H9 (cell line): ENCODE measurements around the gene FLVCR2. TPM values are rescaled to one million over a fixed set of nuclear protein-coding genes. Genes with fewer than 3 reads are reported as not detected.

Source experiments
- DNase-seq: peaks from one replicate; pipeline ENCODE4 v3.0.0-alpha.2; 2017
- H2AFZ ChIP-seq: one replicate; pipeline ENCODE4 v1.6.1; 2013; ENCODE audit warnings: mild to moderate bottlenecking, low read length, control low read depth, moderate library complexity
- H2AK5ac ChIP-seq: 2 replicates; pipeline ENCODE4 v1.6.1; 2013; ENCODE audit warnings: low read length, control low read depth, mixed read lengths; ENCODE audit not compliant: insufficient read length
- H2BK120ac ChIP-seq: one replicate; pipeline ENCODE4 v1.6.1; 2013; ENCODE audit warnings: low read depth, mild to moderate bottlenecking, low read length, control low read depth, inconsistent platforms; ENCODE audit not compliant: poor library complexity, severe bottlenecking
- H2BK12ac ChIP-seq: 2 replicates; pipeline ENCODE4 v1.6.1; 2013; ENCODE audit warnings: low read length, control low read depth, mixed read lengths, low read depth; ENCODE audit not compliant: insufficient read length
- H2BK15ac ChIP-seq: 2 replicates; pipeline ENCODE4 v1.6.1; 2013; ENCODE audit warnings: low read depth, low read length, control low read depth
- H2BK20ac ChIP-seq: one replicate; pipeline ENCODE4 v1.6.1; 2013; ENCODE audit warnings: low read depth, mild to moderate bottlenecking, low read length, control low read depth, inconsistent platforms; ENCODE audit not compliant: poor library complexity, severe bottlenecking
- H2BK5ac ChIP-seq: 2 replicates; pipeline ENCODE4 v1.6.1; 2013; ENCODE audit warnings: low read length, control low read depth, mixed read lengths; ENCODE audit not compliant: insufficient read length
- H3K14ac ChIP-seq: 2 replicates; pipeline ENCODE4 v1.6.1; 2013; ENCODE audit warnings: low read length, control low read depth; ENCODE audit not compliant: insufficient read depth
- H3K18ac ChIP-seq: 2 replicates; pipeline ENCODE4 v1.6.1; 2013; ENCODE audit warnings: low read depth, mild to moderate bottlenecking, mixed read lengths, low read length, control low read depth; ENCODE audit not compliant: insufficient read length
- H3K23ac ChIP-seq: 2 replicates; pipeline ENCODE4 v1.6.1; 2013; ENCODE audit warnings: low read length, control low read depth, mixed read lengths, low read depth; ENCODE audit not compliant: insufficient read length
- H3K23me2 ChIP-seq: 2 replicates; pipeline ENCODE4 v1.6.1; 2013; ENCODE audit warnings: low read depth, mild to moderate bottlenecking, mixed read lengths, low read length, control low read depth; ENCODE audit not compliant: insufficient read length, poor library complexity, severe bottlenecking
- H3K27ac ChIP-seq: 2 replicates; pipeline ENCODE4 v1.5.1; 2013; ENCODE audit warnings: low read length, control low read depth, mixed read lengths, low read depth; ENCODE audit not compliant: insufficient read length
- H3K27me3 ChIP-seq: 2 replicates; pipeline ENCODE4 v1.6.1; 2013; ENCODE audit warnings: low read length, control low read depth, inconsistent platforms; ENCODE audit not compliant: insufficient read depth
- H3K4ac ChIP-seq: 2 replicates; pipeline ENCODE4 v1.6.1; 2013; ENCODE audit warnings: low read depth, mild to moderate bottlenecking, control low read depth, inconsistent platforms, low read length, moderate library complexity
- H3K4me1 ChIP-seq: 2 replicates; pipeline ENCODE4 v1.6.1; 2013; ENCODE audit warnings: low read length, control low read depth, inconsistent platforms; ENCODE audit not compliant: insufficient read depth
- H3K4me2 ChIP-seq: 2 replicates; pipeline ENCODE4 v1.6.1; 2013; ENCODE audit warnings: low read length, control low read depth, mixed read lengths; ENCODE audit not compliant: insufficient read length, insufficient read depth
- H3K56ac ChIP-seq: 2 replicates; pipeline ENCODE4 v1.6.1; 2013; ENCODE audit warnings: low read depth, mild to moderate bottlenecking, mixed read lengths, low read length, control low read depth; ENCODE audit not compliant: insufficient read length
- H3K79me1 ChIP-seq: 2 replicates; pipeline ENCODE4 v1.6.1; 2013; ENCODE audit warnings: low read depth, mild to moderate bottlenecking, moderate library complexity, low read length, control low read depth, inconsistent platforms; ENCODE audit not compliant: insufficient read depth, poor library complexity, severe bottlenecking
- H3K79me2 ChIP-seq: 2 replicates; pipeline ENCODE4 v1.6.1; 2013; ENCODE audit warnings: low read length, control low read depth, inconsistent platforms; ENCODE audit not compliant: insufficient read depth
- H3K9ac ChIP-seq: 2 replicates; pipeline ENCODE4 v1.6.1; 2013; ENCODE audit warnings: low read length, control low read depth, mixed read lengths; ENCODE audit not compliant: insufficient read length; ENCODE audit errors: extremely low read depth
- H3K9me3 ChIP-seq: one replicate; pipeline ENCODE4 v1.6.1; 2013; ENCODE audit warnings: low read depth, low read length, inconsistent platforms; ENCODE audit not compliant: control insufficient read depth
- H3T11ph ChIP-seq: one replicate; pipeline ENCODE4 v1.6.1; 2013; ENCODE audit warnings: mild to moderate bottlenecking, low read length, control low read depth, inconsistent platforms
- H4K20me1 ChIP-seq: one replicate; pipeline ENCODE4 v1.6.1; 2013; ENCODE audit not compliant: control insufficient read depth, insufficient read length, insufficient read depth
- H4K5ac ChIP-seq: 2 replicates; pipeline ENCODE4 v1.6.1; 2013; ENCODE audit warnings: low read depth, mild to moderate bottlenecking, mixed read lengths, low read length, control low read depth; ENCODE audit not compliant: insufficient read length
- H4K8ac ChIP-seq: replicated peaks from 2 replicates; pipeline ENCODE4 v1.6.1; 2013; ENCODE audit warnings: low read length, control low read depth, mixed read lengths, low read depth; ENCODE audit not compliant: insufficient read length
- H4K91ac ChIP-seq: 2 replicates; pipeline ENCODE4 v1.6.1; 2013; ENCODE audit warnings: low read depth, mild to moderate bottlenecking, moderate library complexity, mixed read lengths, low read length, control low read depth; ENCODE audit not compliant: insufficient read length
- H3K27ac Mint-ChIP-seq, 3 experiments: 2 replicates in 2 of 3; 3 replicates in 1 of 3; pipeline ENCODE4 v1.8.0; 2020 to 2021; ENCODE audit warnings: mixed read lengths in 3 of 3, mild to moderate bottlenecking in 1 of 3, moderate library complexity in 1 of 3
- H3K27me3 Mint-ChIP-seq: 2 replicates; pipeline ENCODE4 v1.8.0; 2021; ENCODE audit warnings: low read depth, mild to moderate bottlenecking, moderate library complexity, mixed read lengths
- H3K36me3 Mint-ChIP-seq, 3 experiments: 2 replicates in 2 of 3; 3 replicates in 1 of 3; pipeline ENCODE4 v1.8.0; 2020 to 2021; ENCODE audit warnings: low read depth in 3 of 3, mixed read lengths in 3 of 3; ENCODE audit not compliant: insufficient read depth in 1 of 3
- H3K4me1 Mint-ChIP-seq, 2 experiments: 2 replicates each; pipeline ENCODE4 v1.8.0; 2020; ENCODE audit warnings: mixed read lengths in 2 of 2
- H3K4me3 Mint-ChIP-seq, 2 experiments: 2 replicates in 1 of 2; 3 replicates in 1 of 2; pipeline ENCODE4 v1.8.0; 2020 to 2021; ENCODE audit warnings: mild to moderate bottlenecking in 2 of 2, mixed read lengths in 2 of 2, moderate library complexity in 1 of 2
- H3K9me3 Mint-ChIP-seq, 2 experiments: 2 replicates in 1 of 2; 3 replicates in 1 of 2; pipeline ENCODE4 v1.8.0; 2020; ENCODE audit warnings: mild to moderate bottlenecking in 2 of 2, mixed read lengths in 2 of 2, moderate library complexity in 1 of 2
- WGBS: extraction: QIAGEN DNeasy Blood & Tissue Kit; methylation state at CpG from one replicate; pipeline ENCODE4 v1.1.7; 2013; ENCODE audit warnings: missing lambda C conversion rate, low lambda C conversion rate, mixed read lengths; ENCODE audit not compliant: insufficient read length; ENCODE audit errors: extremely low coverage; 5-methylcytosine and 5-hydroxymethylcytosine counted together
- total RNA-seq: library from RNA; stranded (reverse); gene quantifications from 2 replicates; pipeline ENCODE4 v1.2.1, GENCODE V29; 2021
- TF ChIP-seq, protein P1 (sequence below): fragments of 200-600 bp; sonication (generic); conservative IDR thresholded peaks from 3 replicates; pipeline ENCODE4 v1.8.0; 2021; ENCODE audit warnings: antibody characterized with exemption, mild to moderate bottlenecking

The FLVCR2 gene
- total RNA-seq, 1 experiment from 2014 or later, result 7.1 TPM

DNA sequence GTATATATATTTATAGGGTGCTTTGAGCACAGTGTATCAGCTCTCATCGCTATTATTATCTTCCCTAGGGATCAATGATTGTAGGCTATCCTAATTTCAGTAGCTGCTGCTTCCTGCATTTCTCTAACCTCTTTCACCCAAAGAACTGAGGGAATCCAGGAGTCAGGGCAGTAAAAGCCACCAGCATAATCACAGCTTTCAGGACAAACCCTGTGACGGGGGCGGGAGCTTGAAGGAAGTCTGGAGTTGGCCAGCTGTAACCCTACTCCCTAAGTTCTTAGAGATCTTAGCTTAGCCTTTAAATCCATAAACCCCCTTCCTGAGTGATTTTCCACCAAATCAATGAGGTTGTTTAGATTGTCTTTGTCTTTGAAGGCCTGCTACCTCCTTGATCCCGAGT is 33.7 kb downstream of the FLVCR2 start:
- no peak overlapping the region for H4K5ac ChIP-seq
- no peak overlapping the region for H2BK5ac ChIP-seq
- 0 out of 4 replicates have a peak, but pooled peaks cover 0 to 2% of the 10 kb centered on the region in 2 experiments for H3K4me1 Mint-ChIP-seq
- H3K4ac ChIP-seq, result no peak overlapping the region
- no peak overlapping the region for H3K27ac Mint-ChIP-seq
- no peak overlapping the region for H3K4me2 ChIP-seq
- no peak overlapping the region for H2BK120ac ChIP-seq
- H2AK5ac ChIP-seq, result no peak overlapping the region
- peaks cover 4% of the 10 kb centered on the region in 2 experiments; a peak in 4 of 5 replicates for H3K9me3 Mint-ChIP-seq
- H3K23ac ChIP-seq, result no peak overlapping the region
- no peaks in the 10 kb centered on the region for H3K9me3 ChIP-seq
- H3K56ac ChIP-seq, result no peak overlapping the region
- H4K20me1 ChIP-seq, result no peaks in the 10 kb centered on the region
- no peak overlapping the region for H2BK12ac ChIP-seq
- no peak overlapping the region for H2BK20ac ChIP-seq
- no peak for DNase-seq
- peaks cover 0 to 1% (median 0%) of the 10 kb centered on the region in 3 experiments; a peak in 3 of 7 replicates for H3K36me3 Mint-ChIP-seq
- peaks cover 2% of the 10 kb centered on the region for H3K27me3 Mint-ChIP-seq
- no peaks in the 10 kb centered on the region for H3K4me1 ChIP-seq
- H2BK15ac ChIP-seq, result no peak overlapping the region
- no peak overlapping the region for H4K8ac ChIP-seq
- no CpG with 5 or more reads among the region's 4 CpGs for WGBS
- no peak overlapping the region for H2AFZ ChIP-seq
- H3K79me2 ChIP-seq, result no peaks in the 10 kb centered on the region
- TF ChIP-seq, protein P1, sequence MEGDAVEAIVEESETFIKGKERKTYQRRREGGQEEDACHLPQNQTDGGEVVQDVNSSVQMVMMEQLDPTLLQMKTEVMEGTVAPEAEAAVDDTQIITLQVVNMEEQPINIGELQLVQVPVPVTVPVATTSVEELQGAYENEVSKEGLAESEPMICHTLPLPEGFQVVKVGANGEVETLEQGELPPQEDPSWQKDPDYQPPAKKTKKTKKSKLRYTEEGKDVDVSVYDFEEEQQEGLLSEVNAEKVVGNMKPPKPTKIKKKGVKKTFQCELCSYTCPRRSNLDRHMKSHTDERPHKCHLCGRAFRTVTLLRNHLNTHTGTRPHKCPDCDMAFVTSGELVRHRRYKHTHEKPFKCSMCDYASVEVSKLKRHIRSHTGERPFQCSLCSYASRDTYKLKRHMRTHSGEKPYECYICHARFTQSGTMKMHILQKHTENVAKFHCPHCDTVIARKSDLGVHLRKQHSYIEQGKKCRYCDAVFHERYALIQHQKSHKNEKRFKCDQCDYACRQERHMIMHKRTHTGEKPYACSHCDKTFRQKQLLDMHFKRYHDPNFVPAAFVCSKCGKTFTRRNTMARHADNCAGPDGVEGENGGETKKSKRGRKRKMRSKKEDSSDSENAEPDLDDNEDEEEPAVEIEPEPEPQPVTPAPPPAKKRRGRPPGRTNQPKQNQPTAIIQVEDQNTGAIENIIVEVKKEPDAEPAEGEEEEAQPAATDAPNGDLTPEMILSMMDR, result no peak
- no peak overlapping the region for H3K27ac ChIP-seq
- H3K79me1 ChIP-seq, result no peaks in the 10 kb centered on the region
- H3K9ac ChIP-seq, result no peak overlapping the region
- no peak overlapping the region for H3K14ac ChIP-seq
- H3T11ph ChIP-seq, result no peak overlapping the region
- no peaks in the 10 kb centered on the region for H3K23me2 ChIP-seq
- no peaks in the 10 kb centered on the region for H3K27me3 ChIP-seq
- H3K18ac ChIP-seq, result no peak overlapping the region
- H4K91ac ChIP-seq, result no peak overlapping the region
- H3K4me3 Mint-ChIP-seq, result no peak overlapping the region
